Mammary microvascular endothelial cell (primary cell): ENCODE measurements around the gene TEX264. TPM values are rescaled to one million over a fixed set of nuclear protein-coding genes. Genes with fewer than 3 reads are reported as not detected.

ENCODE experiments used
- total RNA-seq: library from RNA; depleted of rRNA; stranded (reverse); fragments of >200 nt; gene quantifications from 2 replicates; pipeline ENCODE4 v1.2.3, GENCODE V29; 2015

The TEX264 gene
- total RNA-seq: 59.2 and 72.4 TPM in 2 replicates

GRCh38 chr3:51670823-51671733, at the start of gene TEX264:
Gene TEX264 (plus strand): TSS chr3:51671252. CDS start chr3:51674305, 3,053 bp downstream.

DNA sequence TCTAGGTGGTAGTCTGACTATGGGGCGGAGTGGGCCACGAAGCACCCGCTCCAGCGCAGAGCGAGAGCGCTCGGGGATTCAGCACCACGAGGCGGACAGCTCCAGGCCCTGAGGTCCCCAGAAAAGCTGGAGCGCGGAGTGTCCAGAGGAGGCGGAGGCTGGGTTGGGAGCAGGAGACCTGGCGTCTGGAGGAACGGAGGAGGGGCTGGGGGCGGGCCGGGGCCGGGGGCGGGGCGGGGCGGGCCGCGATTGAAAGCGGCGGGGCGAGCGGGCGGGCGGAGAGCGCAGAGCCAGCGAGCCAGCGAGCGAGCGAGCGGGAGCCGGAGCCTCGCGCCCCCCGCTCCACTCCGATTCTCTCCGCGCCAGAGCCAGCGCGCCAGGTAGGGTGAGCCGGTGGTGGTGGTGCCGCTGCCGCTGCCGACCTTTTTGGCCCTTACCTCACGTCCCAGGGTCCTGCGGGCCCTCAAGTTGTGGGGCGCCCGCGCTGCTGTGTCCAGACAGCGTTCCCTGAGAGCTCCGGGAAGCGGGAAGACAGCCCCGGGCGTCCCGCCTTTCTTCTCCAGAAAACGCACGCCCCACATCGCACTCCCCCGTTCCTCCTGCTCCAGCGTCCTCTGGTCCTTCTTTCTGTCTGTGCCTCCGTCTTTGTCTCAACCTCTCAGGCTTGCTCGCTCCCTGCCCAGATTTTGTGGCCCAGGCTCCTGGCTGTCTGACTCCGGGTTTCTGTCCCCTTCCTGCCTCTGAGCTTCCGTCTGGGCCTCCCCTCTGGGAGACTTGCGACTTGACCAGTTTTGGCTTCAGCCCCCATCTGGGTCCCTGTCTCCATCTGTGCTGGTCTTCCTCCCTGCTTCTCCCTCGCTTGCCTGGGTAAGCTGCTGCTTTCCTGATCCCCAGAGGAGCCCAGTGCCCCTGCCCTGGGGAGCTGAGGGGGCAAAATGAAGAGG, 36.0 kb downstream of the TEX264 start, which contains the start of gene GRM2:
Gene GRM2 (plus strand): TSS at position 281 of the 944 bp plus-strand sequence. CDS start 1,916 bp downstream, outside the sequence.

Other genes starting within 250 kb of the TEX264 start
- gene DCAF1, start 171.2 kb upstream of the TEX264 start, total RNA-seq: 10.7 and 14.4 TPM in 2 replicates
- 8.9 and 10.3 TPM in 2 replicates for gene RAD54L2, start 132.5 kb upstream of the TEX264 start, total RNA-seq
- gene GRM2, start 35.8 kb downstream of the TEX264 start, total RNA-seq: not detected in 2 replicates
- not detected in 2 replicates for gene IQCF6, start 108.0 kb downstream of the TEX264 start, total RNA-seq
- not detected in 2 replicates for gene IQCF2, start 190.4 kb downstream of the TEX264 start, total RNA-seq
- not detected in 2 replicates for gene IQCF5, start 204.3 kb downstream of the TEX264 start, total RNA-seq
- not detected in 2 replicates for gene IQCF1, start 232.1 kb downstream of the TEX264 start, total RNA-seq